HG02852 (cell line): ENCODE measurements around the gene PGAM2.

ENCODE experiments used
- ATAC-seq: cut with Tn5 transposase; IDR thresholded peaks from one replicate; pipeline ENCODE4 v1.9.1; 2021; ENCODE audit warnings: mild to moderate bottlenecking, moderate library complexity; ENCODE audit not compliant: unreplicated experiment

PGAM2 gene

GRCh38 chr7:44067064-44067951 lies 1.9 kb upstream of the PGAM2 start:
- no peak for ATAC-seq

DNA sequence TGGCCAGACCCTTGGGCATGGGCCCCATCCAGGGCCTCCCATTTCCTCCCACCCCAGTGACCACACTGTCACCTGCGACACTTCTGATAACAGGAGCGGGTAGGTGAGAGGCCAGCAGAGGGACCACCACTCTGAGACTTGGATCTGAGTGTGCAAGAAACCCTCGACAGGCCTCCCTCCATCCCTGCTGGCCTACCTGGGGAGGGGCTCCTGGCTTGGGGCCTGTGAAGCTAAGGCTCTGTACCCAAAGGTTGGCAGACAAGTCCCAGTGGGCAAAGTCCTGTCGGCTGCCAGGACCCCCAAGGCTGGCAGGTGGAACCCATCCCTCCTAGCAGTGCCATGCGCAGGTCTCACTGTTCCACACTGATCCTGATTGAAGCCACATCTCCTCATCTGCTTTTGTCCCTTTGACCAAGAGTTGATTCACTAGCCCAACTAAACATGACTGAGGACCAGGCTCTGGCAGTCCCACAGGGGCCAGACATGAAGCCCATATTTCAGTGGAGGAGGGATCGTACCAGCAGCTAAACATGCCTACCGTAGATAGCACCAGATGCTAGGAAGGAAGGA lies 1.2 kb upstream of the PGAM2 start:
- ATAC-seq, result no peak

DNA sequence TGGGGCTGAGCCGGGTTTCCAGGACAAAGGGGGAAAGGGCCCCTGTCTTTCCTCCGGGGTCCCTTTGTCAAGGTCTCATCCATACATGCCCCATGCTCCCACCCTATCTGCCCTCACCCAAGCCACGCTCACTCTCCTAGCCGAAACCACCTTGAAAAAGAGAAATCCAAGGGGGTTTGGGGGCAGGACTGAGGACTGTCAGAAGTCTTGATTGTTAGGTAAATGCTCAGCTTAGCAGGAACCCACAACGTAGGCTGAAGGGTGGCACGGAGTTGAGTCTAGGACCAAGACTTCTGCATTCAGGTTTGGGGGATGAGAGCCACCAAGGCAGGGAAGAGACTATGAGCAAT lies 719 bp upstream of the PGAM2 start:
- ATAC-seq, result no peak

DNA sequence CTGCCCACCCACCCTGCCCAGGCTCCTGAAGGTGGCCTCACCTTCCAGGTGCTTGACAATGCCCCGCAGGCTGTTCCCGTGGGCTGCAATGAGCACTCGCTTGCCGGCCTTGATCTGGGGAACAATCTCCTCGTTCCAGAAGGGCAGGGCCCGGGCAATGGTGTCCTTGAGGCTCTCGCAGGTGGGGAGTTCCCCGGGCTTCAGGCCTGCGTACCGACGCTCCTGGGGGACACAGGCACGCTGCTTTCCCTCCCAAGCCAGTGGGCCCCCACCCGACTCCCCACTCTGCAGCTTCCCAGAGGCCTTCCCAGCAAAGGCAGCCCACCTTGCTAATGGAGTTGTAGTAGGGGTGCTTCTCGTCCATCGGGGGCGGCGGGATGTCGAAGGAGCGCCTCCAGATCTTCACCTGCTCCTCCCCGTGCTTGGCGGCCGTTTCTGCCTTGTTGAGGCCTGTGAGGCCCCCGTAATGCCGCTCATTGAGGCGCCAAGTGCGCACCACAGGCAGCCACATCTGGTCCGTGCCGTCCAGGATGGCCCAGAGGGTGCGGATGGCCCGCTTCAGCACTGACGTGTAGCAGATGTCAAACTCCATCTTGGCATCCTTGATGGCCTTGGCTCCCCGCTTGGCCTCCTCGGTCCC lies 456 bp downstream of the PGAM2 start:
- no peak for ATAC-seq

GRCh38 chr7:44063894-44064651 lies 1.3 kb downstream of the PGAM2 start:
- no peak for ATAC-seq

- ATAC-seq, result no peak
Measured at GRCh38 chr7:44063547-44063893, 1.8 kb downstream of the PGAM2 start.

- no peak for ATAC-seq
Measured at GRCh38 chr7:44062903-44063295, 2.5 kb downstream of the PGAM2 start.

DNA sequence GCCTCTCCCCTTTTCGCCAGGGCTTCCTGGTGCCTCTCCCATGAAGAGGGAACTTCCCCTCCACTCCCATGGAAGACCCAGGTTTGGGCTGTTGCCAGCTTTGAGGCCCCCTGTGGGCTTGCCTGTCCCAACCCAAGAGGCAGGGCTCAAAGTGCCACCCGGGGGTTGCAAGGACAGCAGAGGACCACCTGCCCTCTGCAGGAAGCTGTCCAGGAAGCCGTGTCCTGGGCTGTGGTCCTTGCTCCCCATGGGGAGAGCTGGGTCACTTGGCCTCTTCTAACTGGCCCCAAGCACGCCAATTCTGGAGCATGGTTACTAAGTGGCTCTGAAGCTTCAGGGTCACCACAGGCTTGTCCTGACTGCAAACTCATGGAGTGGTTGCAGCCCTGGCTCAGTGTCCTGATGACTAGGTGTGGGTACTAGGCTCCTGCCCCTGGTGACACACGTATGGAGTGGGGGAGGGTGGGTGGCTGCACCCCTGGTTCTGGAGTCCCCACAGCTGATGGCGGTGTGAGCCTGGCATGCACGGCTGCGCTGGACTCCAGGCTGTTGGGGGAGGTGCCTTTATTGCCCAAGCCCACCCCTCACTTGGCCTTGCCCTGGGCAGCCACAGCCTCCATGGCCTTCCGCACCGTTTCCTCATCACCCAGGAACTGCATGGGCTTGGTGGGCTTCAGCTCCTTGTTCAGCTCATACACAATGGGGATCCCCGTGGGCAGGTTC lies 3.0 kb downstream of the PGAM2 start:
- ATAC-seq, result no peak

DNA sequence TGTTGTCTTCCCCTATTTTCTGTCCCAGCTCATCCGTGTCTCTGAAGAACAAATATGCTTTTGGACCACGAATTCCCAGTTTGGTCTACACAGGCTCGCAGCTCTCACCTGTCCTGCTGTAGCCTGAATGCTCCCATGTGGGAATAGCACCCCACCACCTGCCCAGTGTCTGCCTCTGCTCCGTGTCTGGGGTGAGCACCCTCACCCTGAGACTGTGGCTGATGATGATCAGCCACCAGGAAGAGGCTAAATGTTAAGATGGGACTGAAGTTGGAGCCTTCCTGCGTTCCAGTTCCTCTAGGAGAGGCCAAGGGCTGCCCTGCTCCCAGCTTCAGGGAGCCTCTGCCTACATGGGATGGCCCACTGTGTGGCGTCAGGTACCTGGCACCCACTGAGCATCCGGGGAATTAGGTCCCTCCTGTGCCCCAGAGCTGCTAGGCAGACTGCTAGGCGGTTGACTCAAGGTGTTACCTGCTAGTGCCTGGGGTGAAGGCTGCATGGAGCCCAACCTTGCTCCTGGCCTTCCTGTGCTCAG lies 3.7 kb downstream of the PGAM2 start:
- no peak for ATAC-seq

GRCh38 chr7:44060948-44061644 lies 4.3 kb downstream of the PGAM2 start:
- no peak for ATAC-seq

DNA sequence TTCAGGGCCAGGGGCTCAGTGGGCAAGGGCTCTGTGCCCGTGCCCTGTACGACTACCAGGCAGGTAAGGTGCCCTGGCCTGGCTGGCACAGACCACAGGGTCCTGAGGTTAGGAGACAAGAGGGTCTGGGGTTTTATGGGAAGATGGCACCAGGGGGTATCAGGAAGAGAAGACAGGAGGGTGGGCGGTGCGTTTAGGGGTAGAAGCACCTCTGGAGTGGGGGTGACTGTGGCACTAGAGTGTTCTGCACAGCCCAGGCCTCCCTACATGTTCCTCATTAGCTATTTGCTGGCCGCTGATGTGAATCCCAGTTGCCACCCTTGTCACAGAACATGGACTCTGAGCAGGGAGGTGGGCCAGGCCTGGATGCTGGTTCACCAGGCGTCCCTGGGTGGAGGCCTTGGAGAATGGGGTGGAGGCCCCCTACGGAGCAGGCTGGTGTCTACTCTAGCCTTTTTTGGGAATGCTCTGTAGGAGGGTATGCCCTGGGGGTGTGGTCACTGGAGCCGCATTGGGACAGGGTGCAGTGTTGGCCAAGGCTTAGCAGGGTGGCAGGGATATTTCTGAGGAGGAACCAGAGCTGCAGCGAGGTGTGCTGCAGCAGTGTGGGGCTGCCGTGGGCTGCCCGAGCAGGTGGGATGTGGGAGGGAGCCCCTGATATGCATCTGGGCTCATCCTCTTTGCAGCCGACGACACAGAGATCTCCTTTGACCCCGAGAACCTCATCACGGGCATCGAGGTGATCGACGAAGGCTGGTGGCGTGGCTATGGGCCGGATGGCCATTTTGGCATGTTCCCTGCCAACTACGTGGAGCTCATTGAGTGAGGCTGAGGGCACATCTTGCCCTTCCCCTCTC lies 5.0 kb downstream of the PGAM2 start:
- no peak for ATAC-seq

- peak; percentile 61 for ATAC-seq
Measured at GRCh38 chr7:44059219-44060090, 5.9 kb downstream of the PGAM2 start.

DNA sequence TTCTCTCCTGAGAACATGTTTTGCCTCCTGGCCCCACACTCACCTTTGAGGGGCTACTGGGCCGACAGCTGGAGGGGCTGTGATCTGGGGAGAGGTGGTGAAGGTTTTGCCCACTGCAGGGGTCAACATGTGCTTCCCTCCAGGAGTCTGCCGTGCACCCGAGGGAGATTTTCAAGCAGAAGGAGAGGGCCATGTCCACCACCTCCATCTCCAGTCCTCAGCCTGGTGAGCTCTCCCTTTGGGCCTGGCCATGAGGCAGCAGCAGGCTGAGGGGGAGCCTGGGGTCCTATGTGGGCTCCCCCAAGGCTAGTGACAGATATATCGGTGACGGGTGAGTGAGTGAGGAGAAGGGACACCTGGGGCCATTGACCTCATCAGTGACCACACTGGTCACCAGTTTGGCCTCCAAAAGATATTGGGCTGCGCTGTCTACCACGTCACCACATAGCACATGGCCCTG lies 6.6 kb downstream of the PGAM2 start:
- no peak for ATAC-seq

GRCh38 chr7:44057849-44058758 lies 7.3 kb downstream of the PGAM2 start:
- no peak for ATAC-seq

DNA sequence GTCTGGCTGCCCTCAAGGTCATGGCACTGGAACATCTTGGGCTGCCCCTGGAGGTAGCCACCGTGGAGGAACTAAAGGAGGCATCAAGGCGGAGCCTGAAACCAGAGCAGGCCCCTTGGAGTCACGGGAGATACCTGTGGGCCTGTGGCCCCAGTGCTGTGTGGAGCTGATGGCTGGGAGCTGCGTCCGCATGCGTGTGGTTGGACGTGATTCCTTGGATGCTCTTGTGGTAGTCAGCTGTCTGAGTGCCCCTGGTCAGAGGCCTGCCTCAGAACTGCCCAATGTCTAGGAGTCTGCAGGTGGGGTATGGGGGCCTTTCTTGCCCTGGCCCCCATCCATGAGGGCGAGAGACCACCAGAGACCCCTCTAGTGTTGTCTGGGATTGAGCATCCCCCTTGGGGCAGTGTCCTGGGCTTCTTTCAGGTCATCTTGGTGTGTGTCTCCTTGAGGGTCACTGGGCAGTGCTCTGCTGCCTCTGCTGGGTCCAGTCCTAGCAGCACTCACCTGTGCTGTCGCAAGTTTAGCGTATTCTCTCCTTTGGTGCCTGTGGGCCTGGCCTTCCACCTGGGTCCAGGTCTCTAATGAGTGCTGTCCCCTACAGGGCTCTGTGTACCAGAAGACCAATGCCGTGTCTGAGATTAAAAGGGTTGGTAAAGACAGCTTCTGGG lies 8.1 kb downstream of the PGAM2 start:
- ATAC-seq, result no peak

DNA sequence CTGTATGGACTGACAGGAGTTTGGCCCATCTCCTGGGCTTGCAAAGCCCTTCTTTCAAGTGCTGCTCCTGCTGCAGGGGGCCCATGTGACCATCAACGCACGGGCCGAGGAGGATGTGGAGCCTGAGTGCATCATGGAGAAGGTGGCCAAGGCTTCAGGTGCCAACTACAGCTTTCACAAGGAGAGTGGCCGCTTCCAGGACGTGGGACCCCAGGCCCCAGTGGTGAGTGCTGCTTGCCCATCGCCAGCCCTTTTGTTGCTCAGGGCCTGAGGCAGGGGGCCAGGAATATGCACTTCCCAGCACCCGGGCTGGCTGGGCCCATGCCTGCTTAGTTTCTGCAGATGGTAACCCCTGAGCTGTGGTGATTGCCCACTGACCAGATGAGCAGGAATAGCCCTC lies 8.7 kb downstream of the PGAM2 start:
- ATAC-seq, result no peak
